LNCaP clone FGC (cell line): ENCODE data around the gene GGN.

Experiments
- DNase-seq: peaks from one replicate; pipeline ENCODE4 v3.0.0-alpha.2; 2011; ENCODE audit warnings: low read depth
- H3K4me3 ChIP-seq: 2 replicates; pipeline ENCODE4 v1.5.1; 2011; ENCODE audit warnings: mild to moderate bottlenecking, low read depth, low read length, control low read depth
- TF ChIP-seq, protein P1 (sequence below): IDR thresholded peaks from 2 replicates; pipeline ENCODE4 v1.5.1; 2012; ENCODE audit warnings: mild to moderate bottlenecking; ENCODE audit not compliant: control insufficient read depth, insufficient read depth; ENCODE audit errors: extremely low read depth

GGN gene

DNA sequence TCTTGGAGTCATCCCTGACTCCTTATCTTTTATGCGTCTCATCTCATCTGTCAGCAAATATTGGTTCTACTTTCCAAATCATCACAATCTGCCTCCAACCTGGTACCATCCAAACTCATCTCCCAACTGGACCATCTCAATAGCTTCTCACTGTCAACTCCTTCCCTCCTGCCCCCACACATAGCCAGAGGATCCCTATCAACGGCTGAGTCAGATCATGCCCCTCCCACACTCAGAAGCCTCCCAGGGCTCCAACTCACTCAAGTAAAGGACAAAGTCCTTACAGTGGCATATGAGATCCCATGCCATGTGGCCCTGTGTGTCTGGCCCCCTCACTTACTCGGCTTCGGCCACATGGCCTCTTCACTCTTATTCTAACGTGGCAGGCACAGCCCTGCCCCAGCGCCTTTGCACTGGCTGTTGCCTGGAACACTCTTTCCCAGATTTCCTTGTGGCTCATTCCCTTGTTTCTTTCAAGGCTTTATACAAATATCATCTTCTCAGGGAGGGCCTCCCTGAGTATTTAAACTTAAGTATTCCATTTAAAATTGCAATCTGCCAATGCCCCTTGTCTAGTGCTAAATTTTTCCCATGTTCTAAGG, 5.0 kb upstream of the GGN start:
- TF ChIP-seq, protein P1, sequence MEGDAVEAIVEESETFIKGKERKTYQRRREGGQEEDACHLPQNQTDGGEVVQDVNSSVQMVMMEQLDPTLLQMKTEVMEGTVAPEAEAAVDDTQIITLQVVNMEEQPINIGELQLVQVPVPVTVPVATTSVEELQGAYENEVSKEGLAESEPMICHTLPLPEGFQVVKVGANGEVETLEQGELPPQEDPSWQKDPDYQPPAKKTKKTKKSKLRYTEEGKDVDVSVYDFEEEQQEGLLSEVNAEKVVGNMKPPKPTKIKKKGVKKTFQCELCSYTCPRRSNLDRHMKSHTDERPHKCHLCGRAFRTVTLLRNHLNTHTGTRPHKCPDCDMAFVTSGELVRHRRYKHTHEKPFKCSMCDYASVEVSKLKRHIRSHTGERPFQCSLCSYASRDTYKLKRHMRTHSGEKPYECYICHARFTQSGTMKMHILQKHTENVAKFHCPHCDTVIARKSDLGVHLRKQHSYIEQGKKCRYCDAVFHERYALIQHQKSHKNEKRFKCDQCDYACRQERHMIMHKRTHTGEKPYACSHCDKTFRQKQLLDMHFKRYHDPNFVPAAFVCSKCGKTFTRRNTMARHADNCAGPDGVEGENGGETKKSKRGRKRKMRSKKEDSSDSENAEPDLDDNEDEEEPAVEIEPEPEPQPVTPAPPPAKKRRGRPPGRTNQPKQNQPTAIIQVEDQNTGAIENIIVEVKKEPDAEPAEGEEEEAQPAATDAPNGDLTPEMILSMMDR, result no peak
- no peak for DNase-seq
- no peak overlapping the region for H3K4me3 ChIP-seq

GRCh38 chr19:38391911-38392464, 4.2 kb upstream of the GGN start:
- no peak for DNase-seq
- TF ChIP-seq, protein P1, result no peak
- no peak overlapping the region for H3K4me3 ChIP-seq

DNA sequence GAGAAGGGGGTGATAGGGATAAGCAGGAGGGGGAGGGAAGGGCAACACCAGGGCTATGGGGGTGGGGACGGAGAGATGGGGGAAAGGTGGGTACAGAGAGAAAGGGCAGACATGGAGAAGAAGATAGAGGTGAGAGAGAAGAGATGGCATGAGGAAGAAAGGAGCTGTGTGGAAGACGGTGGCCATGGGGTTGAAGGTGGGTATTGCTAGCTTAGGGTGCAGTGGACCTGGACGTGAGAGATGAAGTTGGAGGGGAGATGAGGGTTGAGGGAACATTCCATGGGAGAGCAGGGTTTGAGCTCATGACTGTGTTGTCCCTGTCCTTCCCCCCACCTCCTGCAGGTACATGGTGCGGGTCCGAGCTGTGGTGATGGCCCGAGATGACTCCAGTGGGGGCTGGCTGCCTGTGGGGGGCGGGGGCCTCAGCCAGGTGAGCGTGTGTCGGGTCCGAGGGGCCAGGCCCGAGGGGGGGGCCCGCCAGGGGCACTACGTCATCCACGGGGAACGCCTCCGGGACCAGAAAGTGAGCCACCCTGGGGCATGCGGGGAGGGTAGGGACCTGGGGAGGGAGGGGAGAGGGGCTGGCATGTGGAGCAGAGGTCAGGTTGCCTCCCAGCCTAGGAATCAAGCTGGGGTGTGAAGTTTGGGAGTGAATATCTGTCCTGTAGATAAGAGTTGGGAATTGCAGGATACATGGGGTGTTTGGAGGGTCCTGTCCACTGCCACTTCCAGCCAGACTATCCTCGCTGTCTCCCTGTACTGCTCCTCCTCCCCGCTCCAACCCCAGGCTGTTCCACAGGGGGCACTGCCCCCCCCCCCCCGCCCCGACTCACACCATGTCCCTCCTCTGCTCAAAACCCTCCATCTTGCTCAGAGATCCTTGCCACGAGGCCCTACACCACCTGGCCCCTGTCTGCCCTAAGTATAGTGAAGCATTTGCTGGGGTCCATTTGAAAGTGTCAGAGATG, 2.4 kb upstream of the GGN start:
- TF ChIP-seq, protein P1, result no peak
- no peak overlapping the region for H3K4me3 ChIP-seq
- no peak for DNase-seq

DNA sequence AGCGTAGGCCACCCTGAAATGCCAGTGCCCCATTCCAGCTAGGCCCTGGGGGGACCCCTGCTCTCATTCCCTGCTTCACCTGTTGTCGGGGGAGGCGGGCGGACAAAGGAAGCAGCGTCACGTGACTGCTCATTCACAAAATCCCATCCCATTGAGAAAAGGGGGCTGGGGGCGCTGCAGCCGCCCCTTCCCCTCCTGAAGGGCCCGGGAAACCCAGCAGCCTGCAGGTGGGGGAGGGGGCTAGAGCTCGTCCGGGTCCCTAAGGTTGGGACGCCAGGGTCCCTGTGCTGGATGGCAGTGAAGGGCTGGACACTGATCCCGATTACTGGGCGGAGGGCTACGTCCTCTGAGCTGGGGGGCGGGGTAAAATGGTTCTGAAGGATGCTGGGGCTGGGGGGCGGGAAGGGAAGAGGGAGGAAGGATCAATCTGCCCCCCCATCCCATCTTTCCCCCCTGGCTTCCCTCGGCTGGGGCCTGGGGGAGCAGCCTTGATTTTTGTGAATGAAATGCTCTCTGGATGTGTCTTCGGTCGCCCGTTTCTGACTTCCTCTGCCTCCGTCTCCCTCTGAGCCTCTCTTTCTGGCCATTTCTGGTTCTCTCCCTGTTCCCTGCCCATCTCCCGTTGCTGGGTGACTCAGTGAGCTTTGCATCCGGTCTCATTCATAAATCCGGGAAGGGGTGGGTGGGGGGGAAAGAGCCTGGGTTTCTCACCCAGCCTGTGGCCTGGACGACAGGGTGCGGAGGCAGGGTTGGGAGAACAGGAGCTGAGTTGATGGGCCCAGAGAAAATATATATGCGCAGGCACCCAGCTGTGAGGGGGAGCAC, 1.5 kb upstream of the GGN start:
- peak overlapping the region; percentile 48 for H3K4me3 ChIP-seq
- TF ChIP-seq, protein P1, result no peak
- DNase-seq, result no peak

GRCh38 chr19:38388349-38389100, 691 bp upstream of the GGN start, which contains the start of gene SPRED3:
Gene SPRED3 (plus strand): TSS chr19:38388697. CDS start chr19:38390303, 1,606 bp downstream.
- H3K4me3 ChIP-seq, result peak within 1 kb of the TSS; percentile 48
- TF ChIP-seq, protein P1, result no peak
- DNase-seq, result no peak
